ENCODE measurements around the gene ADAMTS5. TPM values are rescaled to one million over a fixed set of nuclear protein-coding genes. Genes with fewer than 3 reads are reported as not detected.

The ADAMTS5 gene
- total RNA-seq, 1 donor from 2014 or later, result 17.3 TPM

DNA sequence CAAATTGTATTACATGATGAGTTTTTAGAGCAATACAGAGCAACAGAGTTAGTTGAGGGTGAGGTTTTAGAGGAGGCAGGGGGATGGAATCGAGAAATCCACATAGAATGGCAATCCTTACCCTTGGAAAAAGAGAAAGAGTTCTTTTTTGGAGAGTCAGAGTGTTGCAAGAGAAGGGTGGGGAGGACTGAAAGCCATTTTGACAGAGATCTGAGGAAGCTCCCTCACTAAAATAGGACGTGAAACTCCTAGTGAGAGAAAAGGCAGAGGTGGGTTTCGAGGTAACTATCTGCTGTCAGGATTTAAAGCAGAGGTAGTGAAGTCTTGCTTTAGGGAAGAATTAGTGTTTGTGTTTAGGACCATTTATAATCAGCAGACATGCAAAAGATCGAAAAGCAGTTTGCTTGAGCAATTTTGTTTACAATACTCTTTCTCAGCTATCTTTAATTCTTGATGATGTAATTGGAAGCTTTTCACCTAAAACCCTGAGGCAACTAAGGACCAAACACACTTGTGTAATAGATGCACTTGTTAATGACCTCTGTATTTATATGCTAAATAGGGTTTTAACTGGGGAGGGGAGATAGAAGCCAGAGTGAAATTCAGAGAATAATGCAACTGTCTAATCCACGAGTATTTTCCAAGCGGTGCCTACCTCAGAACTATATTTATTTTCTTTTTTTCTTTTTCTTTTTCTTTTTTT, 20.0 kb downstream of the ADAMTS5 start:
- no peaks in the 10 kb centered on the region for H3K36me3 ChIP-seq (ENCODE audit: control insufficient read depth, insufficient read depth, low read length)
- H3K27me3 ChIP-seq (ENCODE audit: control insufficient read depth, insufficient read depth, low read length), result no peaks in the 10 kb centered on the region
- no peak for DNase-seq (ENCODE audit: low read depth)
- H3K4me3 ChIP-seq (ENCODE audit: low read depth, low read length), result no peak overlapping the region
- TF ChIP-seq, protein P1, sequence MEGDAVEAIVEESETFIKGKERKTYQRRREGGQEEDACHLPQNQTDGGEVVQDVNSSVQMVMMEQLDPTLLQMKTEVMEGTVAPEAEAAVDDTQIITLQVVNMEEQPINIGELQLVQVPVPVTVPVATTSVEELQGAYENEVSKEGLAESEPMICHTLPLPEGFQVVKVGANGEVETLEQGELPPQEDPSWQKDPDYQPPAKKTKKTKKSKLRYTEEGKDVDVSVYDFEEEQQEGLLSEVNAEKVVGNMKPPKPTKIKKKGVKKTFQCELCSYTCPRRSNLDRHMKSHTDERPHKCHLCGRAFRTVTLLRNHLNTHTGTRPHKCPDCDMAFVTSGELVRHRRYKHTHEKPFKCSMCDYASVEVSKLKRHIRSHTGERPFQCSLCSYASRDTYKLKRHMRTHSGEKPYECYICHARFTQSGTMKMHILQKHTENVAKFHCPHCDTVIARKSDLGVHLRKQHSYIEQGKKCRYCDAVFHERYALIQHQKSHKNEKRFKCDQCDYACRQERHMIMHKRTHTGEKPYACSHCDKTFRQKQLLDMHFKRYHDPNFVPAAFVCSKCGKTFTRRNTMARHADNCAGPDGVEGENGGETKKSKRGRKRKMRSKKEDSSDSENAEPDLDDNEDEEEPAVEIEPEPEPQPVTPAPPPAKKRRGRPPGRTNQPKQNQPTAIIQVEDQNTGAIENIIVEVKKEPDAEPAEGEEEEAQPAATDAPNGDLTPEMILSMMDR (IDR thresholded peaks at IDR 0.05; ENCODE audit: insufficient read depth, low read length, poor library complexity, severe bottlenecking), result no peak

DNA sequence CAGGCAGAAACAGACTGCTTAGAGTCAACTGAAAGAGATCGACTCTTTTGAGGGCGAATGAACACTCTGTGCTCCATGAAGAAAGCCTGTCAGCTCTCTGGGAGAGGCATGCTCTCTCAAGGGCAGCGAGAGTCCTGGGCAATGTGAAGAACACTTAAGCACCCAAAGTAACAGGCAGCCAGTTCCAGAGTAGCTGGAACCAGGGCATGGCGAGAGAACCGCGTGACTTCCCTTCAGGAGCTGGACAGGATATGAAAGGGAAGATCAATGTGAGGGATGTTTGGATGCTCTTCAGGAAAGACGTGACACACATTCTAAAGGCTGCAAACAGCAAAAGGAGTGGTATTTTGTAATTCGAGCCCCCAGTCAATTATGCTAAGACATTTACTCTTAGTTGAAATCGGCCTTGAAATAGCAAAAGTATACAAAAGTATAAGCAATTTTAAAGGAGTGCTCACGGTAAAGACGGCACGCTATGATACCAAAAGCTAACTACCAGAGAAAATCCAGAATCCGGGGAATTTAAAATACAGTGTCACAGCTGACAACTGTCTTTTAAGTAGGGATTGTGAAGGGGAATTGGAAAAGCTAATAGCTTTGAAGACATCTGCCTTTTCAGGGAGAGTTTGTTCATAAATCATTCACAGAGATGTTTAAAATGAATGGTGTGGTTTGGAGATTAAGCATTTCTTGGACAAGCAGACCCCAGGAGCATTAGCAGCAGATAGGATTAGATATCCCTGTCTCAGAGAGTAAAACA, 20.8 kb downstream of the ADAMTS5 start:
- no peak overlapping the region for H3K4me3 ChIP-seq (ENCODE audit: low read depth, low read length)
- DNase-seq (ENCODE audit: low read depth), result no peak
- TF ChIP-seq, protein P1 (IDR thresholded peaks at IDR 0.05; ENCODE audit: insufficient read depth, low read length, poor library complexity, severe bottlenecking), result no peak

DNA sequence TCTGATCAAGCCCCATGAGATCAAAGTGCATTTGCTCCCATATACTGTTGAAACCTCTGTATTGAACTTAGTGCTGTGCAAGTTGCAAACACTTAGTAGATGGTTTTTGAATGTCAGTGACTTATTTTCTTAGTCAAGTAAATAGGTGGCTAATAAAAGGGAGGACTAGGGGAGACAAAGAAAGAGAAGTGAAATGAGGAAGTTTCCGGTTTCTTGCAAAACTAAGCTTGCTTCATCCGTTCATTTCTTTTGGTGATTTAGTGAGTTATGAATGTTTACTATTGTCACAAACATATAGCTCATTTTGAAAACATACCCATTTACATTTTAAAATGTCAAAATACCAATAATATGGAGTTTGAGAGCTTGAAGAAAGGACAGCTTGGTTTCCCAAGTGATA, 23.0 kb downstream of the ADAMTS5 start:
- TF ChIP-seq, protein P1 (IDR thresholded peaks at IDR 0.05; ENCODE audit: insufficient read depth, low read length, poor library complexity, severe bottlenecking), result no peak
- Histone ChIP-seq H3K4me3 (ENCODE audit: low read depth, low read length) (no peak overlapping the region), H3K36me3 (ENCODE audit: control insufficient read depth, insufficient read depth, low read length) (no peaks in the 10 kb centered on the region), H3K27me3 (ENCODE audit: control insufficient read depth, insufficient read depth, low read length) (no peaks in the 10 kb centered on the region)
- no peak for DNase-seq (ENCODE audit: low read depth)

More for the DNA sequence above, 20.8 kb downstream of the ADAMTS5 start:
- Histone ChIP-seq H3K27me3 (ENCODE audit: control insufficient read depth, insufficient read depth, low read length) (no peaks in the 10 kb centered on the region), H3K36me3 (ENCODE audit: control insufficient read depth, insufficient read depth, low read length) (no peaks in the 10 kb centered on the region)

DNA sequence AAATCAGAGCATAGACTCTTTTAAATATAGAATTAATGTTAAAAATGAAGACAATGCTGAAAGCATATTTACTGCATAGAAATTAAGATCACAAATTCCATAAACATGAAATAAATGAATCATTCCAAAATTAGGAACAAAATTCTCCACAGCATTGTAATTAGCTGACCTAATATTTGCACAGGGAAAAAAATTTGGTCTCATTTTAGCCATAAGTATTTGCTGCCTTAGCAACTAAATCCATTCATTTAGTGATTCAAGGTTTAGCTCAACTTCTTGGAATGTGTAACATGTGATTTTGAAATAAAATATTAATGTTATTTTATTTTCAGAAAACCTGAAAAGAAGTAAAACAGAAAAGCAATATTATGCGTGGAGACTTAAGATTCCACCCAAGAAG, 25.5 kb downstream of the ADAMTS5 start:
- Histone ChIP-seq H3K36me3 (ENCODE audit: control insufficient read depth, insufficient read depth, low read length) (no peaks in the 10 kb centered on the region), H3K4me3 (ENCODE audit: low read depth, low read length) (no peak overlapping the region), H3K27me3 (ENCODE audit: control insufficient read depth, insufficient read depth, low read length) (no peaks in the 10 kb centered on the region)
- no peak for DNase-seq (ENCODE audit: low read depth)
- TF ChIP-seq, protein P1 (IDR thresholded peaks at IDR 0.05; ENCODE audit: insufficient read depth, low read length, poor library complexity, severe bottlenecking), result no peak

DNA sequence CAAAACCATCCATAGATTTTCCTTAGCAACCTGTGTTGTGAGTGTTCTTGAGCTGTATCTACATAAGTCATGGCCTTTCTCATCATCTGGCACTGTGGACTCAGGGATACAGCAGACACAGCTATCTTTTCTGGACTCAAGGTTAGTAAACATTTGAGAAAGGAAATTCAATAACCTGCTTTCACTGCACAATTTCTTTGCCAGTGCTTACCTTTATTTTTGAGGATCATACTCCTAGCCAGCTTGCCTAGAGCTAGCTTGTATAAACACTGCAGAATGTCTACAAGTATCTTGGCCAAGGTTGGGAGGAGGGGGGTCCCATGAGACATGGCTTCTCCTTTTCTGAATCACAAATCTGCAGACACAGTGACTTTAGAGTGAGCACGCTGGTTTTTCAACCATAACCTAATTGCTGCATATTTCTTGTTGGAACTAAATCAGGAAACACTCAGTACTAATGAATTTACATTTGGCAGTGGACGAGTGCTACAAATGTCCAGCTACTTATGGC, 27.2 kb downstream of the ADAMTS5 start:
- DNase-seq (ENCODE audit: low read depth), result no peak
- TF ChIP-seq, protein P1 (IDR thresholded peaks at IDR 0.05; ENCODE audit: insufficient read depth, low read length, poor library complexity, severe bottlenecking), result no peak

More for the DNA sequence above, 27.2 kb downstream of the ADAMTS5 start:
- Histone ChIP-seq H3K27me3 (ENCODE audit: control insufficient read depth, insufficient read depth, low read length) (no peaks in the 10 kb centered on the region), H3K4me3 (ENCODE audit: low read depth, low read length) (no peak overlapping the region), H3K36me3 (ENCODE audit: control insufficient read depth, insufficient read depth, low read length) (no peaks in the 10 kb centered on the region)
